Renal pelvis (tissue), 4 donors: ENCODE results near the gene HPCAL4. TPM values are rescaled to one million over a fixed set of nuclear protein-coding genes. Genes with fewer than 3 reads are reported as not detected.

Experiments used
- DNase-seq: peaks from one replicate; pipeline ENCODE4 v3.0.0-alpha.2; 2013
- polyA plus RNA-seq, 3 donors: library from polyadenylated mRNA; unstranded; fragments of 120-200 nt; gene quantifications; one replicate each; pipeline ENCODE4 v1.2.1, GENCODE V29; 2013; ENCODE audit not compliant: insufficient read length in 3 of 3

Gene HPCAL4
- polyA plus RNA-seq, 3 donors = 0.30 to 0.62 (median 0.40) TPM

DNA sequence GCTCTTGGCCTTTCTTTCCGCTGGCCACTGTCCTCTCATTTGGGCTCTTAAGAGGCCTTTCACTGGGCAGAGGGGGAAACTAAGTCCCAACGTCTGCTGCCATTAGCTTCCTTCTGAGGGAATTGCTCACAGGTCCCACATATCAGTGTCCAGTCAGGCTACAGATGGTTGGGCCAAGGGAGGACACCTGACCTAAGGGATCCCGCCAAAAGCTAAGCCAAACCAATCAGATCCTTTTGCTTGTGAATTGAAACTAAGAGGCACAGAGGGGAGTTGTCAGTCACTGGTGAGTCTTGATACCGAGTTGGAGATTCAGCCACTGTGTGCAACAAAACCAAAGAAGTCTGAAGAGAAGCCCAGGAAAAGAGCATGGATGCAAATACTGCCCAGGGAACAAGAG, 13.6 kb downstream of the HPCAL4 start:
- DNase-seq = no peak

DNA sequence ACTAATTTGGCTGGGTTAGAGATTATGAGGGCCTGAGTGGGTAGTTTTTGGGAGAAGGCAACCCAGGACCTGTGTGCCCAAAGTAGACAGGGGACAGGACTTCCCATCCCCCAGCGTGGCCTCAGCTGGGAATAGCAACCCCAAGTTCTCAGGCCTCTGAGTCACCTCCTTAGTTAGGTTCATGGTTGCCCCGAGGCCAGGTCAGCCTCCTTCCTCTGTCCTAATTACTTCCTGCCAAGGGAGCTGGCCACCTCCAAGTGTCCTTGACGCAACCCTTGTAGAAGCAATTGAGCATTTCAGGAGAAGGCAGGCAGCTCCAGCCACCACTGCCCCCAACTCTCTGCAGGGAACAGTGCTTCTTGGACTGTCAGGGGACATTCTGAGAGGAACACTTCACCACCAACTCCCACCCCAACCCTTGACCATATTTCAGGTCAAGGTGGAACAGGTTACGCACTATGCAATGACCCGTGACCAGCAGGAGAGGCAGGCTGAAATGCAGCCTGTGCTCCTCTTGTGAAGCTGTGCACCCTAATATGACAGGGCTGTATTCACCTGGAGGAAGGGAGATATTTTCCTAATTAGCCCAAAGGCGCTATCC, 14.2 kb downstream of the HPCAL4 start:
- no peak for DNase-seq

DNA sequence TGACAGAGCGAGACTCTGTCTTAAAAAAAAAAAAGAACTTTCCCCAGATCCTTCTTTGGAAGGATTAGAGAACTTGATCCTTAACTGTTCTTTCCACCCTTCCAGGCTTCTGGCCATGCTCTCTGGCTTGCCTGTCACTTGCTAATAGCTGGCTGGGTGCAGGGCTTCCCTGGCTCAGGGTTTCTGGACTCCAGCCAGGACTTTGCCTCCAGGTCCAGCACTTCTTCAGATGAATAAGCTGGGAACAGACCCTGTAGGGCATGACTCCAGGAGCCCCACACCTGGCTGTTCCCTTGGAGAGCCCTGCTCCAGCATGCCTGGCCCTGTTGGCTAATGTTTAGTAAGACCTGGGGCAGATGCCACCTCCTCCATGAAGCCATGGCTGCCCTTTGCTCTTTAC, 16.0 kb downstream of the HPCAL4 start:
- no peak for DNase-seq

DNA sequence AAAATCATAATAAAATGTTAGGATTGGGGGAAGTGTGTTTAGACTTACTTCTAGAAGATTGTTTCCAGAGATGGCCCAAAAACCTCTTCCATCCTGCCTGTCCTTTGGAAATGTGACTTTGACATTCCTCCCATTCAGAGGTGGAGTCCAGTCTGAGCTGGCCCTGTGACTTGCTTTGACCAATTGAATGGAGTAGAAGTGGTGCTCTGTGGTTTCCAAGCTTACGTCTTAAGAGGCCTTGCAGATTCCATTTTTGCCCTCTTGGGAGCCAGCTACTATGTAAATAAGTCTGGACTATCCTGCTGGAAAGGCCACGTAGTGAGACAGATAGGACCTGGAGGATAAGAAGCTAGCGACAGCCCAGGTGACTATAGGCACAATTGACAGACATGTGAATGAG, 18.0 kb downstream of the HPCAL4 start:
- DNase-seq = no peak

DNA sequence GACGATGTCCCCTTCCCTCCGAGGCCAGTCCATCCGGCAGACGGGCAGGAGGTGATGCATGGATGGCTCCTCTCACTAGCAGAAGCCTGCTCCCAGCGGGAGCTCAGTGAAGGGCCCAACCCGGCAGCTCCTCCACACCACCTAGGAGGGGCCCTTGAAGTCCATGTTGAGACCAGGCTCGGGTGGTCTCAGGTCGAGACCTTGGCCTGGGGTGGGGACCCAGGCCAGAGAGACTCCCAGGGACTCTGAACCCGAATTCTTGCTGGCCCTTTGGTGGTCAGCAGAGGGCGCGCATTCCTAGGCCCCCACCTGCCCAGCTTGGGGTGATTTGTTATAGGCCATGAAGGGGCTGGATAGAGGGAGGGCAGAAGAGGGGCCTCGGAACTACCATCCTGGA, 18.7 kb downstream of the HPCAL4 start:
- no peak for DNase-seq

DNA sequence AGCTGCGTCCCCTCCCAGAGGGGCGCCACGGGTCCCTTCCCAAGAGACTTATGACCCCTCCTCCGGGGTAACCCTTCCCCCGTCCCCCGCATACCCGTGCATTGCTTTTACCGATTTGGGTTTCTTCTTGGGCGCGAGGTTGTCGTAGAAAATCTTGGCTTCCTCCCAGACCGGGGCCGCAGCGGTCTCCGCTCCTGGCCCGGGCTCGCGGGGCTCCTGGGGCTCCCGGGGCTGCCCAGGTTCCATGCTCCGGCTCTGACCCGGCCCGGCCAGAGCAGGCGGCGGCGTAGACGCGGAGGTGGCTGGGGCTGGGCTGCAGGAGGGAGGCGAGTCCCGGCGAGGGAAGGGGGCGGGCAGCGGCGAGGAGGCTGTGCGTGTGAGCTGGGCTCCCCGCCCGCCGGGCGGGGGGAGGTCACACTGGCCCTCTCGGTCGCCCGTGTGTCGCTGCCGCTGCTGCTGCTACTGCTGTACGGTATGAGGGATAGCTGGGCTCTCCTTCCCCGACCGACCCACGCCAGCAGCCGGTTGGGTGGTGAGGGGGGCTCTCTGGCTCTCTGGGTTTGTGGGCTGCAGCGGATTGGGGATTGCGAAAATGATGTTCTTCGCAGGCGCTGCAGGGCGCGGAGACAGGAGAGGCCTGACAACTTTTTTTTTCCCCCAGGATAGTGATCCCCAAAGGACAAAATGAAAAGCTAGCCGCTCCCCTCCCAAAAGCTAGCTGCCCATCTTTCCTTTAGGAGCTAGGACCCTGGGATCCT, 19.3 kb downstream of the HPCAL4 start, which contains the start of gene NT5C1A:
Gene NT5C1A (minus strand): TSS at position 315 of the 758 bp plus-strand sequence. CDS start 69 bp downstream, at position 246.
- DNase-seq = no peak

DNA sequence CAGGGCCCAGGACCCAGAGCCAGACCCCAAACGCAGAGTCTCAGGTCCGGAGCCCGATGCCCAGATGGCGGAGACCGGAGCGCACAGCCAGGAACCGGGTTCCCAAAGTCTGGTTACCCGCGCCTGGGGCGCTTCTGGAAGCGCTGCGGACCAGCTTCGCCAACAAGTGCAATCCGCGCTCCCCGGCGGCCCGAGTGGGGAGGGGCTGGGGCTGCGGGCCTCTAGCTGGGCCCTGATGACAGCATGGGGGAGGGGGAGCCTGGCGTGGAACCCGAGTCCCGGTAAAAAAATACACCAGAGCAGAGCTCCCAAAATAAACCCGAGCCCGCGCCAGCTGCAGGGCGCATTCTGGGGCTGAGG, 19.8 kb downstream of the HPCAL4 start:
- DNase-seq = no peak

DNA sequence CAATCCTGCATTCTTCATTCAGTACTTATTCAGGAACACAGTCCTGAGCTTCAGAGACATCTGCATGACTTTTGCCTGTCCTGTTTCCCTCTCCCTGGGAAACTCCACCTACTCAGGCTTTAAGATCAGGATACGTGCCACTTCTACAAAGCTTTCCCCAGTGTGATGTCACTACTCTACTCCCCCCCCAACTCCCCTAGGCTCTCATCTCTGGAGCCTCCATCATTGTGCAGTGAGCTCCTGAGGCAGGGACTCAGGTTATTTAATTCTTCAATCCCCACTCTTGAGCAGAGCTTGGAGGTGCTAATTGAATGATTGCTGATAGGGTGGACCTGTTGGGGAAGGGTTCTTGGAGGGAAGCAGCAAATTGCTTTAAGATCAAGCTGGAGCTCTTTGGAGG, 20.5 kb downstream of the HPCAL4 start:
- no peak for DNase-seq

DNA sequence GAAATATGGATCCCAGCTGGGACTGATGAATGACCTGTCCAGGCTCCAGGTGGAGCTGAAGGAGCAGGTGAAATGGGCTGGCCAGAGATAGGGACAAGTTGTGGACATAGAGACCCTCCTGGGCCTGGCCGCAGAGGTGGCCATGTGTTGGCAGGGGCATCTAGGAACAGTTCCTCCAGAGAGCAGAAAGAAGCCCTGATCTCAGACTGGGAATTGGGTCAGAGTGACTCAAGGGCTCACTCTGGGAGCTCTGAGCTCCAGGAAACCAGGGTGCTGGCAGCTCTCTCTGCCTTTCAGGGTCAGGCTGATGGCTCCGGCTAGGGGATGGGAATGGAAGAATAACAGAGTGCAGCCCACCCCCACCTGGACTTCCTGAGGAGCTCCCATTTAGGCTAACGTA, 22.3 kb downstream of the HPCAL4 start:
- DNase-seq = no peak

DNA sequence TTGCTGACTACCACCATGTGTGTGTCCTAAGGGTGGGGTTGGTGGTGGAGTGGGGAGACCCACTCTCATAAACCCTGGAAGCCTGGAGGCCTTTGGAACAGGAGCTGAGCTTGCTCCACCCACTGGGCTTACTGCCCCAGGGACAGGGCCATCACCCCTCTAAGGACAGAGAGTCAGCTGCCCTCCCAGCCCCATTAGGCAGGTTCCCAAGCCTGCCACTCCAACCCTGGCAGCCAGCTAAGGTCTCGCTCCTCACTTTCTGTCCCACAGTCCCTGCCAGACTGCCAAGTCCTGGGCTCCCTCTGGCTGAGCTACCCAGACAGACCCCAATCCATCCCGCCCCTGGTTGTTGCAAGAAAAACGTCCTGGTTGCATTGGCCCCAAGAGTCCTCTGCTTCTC, 23.1 kb downstream of the HPCAL4 start:
- no peak for DNase-seq

DNA sequence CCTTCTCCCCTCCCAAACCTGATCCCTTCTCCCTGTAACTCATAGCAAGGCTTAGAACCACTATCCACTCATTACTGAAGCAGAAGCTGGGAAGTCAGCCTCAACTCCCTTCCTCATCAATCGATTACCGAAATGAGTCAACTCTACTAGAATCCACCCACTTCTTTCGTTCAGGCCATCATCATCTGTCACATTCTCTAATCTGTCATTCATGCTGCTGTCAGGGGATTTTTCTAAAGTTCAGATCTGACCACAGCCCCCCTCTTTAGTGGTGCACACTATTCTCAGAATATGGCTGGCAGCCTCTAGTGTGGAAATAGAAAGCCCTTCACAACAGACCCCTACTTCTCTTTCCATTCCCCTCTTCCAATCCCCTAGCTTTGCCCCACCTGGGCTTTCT, 24.5 kb downstream of the HPCAL4 start:
- DNase-seq = no peak

DNA sequence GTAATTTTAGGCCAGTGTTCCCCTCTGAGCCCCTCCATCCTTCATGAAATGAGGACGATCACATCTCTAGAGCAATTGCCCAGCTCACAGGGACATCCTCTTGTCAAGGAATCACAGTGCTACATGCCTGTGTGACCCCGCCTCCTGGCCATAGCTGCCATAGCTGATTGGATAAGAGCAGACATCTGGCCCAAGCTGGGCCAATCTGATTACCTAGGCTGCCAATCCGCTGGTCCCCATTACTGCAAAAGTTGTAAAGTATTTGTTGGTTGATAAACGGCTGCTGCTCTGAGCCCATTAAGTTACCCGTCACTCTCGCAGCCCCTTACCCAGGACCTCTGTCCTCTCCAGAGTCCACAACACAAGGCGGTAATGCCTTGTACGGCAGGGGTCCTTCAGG, 27.7 kb downstream of the HPCAL4 start:
- no peak for DNase-seq

DNA sequence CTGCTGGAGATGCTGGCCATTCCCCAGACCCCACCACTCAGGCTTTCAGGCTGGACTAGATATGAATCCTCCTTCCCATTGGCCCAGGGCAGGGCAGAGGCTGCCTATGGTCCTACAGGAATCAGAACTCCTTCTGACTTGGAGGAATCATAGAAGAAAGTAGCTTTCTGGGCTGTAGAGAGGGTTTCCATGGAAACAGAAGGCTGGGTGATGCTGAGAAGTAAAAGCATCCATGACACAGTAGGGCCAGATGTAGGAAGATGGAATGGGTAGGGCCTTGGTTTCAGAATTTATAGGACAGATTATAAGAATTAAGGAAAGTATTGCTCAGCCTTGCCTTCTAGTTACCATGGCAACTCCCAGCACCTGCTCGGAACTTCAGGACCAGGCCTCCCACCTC, 28.4 kb downstream of the HPCAL4 start:
- DNase-seq = no peak

DNA sequence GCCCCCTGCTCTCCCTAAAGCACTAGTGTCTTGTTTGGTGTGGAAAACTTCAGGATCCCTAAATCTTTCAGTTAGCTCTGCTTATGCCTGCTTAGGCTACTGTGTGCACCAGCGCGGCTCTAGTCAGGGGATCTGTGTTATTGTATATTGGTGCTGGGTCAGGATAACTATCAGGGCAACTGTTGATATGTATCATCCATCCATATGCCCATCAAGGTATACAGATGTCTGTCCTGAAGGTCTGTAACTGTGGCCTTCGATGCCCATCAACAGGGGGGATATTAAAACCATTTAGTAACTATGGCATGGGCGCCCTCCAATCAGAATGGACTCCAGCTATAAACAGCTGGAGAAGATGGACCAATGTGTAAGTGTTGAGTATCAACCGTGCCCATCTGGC, 31.7 kb downstream of the HPCAL4 start:
- DNase-seq = no peak

DNA sequence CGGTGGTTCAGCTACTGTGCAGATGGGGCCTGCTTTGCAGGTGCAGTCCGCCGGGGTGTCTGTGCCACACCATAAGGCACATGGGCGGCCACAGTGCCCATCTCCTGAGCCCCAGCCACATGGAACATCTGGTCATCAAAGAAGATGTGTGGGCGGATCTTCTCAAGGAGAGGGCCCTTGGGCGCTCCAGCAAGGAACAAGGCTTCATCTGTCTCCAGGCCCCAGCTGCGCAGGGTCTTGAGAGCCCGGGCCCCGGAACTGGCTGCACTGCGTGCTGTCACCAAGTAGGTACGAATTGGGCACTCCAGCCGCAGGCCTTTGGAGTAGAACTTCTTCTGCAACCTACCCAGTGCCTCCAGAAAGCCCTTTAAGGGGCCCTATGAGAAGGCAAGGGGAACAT, 32.1 kb downstream of the HPCAL4 start:
- no peak for DNase-seq

DNA sequence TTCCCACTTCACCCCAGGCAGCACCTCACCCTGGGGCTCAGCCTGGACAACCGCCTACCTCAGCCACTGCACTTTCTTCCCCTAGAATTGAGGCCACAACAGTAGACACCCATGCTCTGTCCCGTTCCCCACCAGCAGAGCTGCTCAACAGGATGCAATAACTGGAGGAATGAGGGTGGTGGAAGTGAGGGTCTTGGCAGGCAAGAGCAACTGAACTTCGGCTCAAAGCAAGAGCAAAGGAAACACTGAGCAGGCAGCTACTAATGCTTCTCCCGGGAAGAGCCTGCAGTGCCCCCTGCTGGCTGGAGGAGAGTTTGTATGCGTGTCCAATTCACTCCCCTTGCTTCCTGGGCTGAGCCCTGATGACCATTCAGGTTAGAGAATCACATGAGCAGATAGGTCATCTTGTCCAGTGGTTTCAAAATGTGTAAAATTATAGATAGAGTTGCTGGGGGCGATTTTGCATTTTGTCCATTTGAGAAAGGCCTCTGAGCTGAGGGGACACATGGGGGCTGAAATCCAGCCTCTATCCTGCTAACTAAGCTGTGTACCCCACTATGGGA, 33.2 kb downstream of the HPCAL4 start:
- peak; percentile 69 for DNase-seq

DNA sequence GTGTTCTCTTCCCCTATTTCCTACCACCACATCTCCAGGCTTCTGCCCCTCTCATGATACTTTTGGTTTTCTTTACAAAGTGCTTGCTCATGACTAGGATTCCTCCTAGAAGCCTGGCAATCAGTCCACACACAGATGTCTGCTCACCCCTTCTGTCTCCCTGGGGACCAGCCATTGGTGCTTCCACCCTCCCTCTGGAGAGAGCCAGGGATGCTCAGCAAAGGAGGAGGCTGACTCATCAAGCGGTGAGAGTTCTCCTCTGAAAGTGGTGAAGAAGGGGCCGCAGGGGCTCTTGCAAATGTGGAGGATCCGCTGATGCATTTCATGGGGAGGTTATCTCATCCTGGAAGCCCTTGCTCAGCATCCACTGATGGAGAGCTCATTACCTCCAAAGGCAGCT, 33.8 kb downstream of the HPCAL4 start:
- no peak for DNase-seq

DNA sequence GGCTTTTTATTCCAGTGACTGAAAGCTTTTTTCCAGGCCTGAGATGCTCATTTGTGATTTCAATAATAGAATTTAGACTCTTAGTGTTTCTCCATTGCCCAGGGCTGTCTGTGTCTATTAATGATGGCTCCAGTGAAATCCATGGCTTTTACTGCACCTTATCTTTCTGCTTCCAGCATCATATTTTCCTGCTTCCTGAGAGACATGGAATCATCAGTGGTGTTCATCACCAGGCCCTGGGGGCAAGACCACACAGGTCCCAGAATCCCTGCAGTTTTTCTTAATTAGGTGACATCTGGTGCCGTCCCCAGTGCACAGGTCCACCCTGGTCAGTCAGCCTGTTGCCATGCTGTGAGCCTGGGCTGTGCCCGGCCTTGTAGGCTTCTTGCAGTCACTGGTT, 34.8 kb downstream of the HPCAL4 start:
- no peak for DNase-seq

DNA sequence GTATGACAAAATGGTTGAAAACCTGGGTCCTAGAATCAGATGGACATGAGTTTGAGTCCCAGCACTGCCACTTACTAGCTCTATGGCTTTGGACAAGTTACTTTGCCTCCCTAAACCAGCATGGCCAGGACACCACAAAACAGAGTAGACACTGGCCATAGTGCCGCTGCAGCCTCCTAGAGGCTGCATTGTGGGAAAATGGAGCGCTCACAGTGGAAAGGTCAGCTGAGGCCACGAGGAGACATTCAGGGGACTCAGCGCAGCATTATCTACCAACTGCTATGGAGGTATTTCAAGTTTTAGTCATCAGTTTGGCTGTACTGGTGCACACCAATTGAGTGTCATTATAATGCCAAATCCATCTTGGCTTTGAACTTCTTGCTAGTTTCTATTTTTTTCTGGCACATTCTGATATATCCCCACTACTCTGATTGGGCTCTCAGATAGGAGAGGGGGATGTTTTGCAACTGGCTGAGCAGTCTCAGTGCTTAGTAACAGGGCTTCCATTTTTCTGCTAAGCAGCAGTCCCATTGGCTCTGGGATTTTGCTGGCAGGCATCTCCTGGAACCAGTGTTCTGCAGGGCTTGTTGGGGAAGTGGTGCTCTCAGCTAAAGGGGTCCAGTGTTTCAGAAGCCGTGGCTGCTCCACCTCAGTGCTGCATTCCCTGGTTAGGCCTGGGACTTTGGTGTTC, 35.5 kb downstream of the HPCAL4 start:
- DNase-seq = no peak

DNA sequence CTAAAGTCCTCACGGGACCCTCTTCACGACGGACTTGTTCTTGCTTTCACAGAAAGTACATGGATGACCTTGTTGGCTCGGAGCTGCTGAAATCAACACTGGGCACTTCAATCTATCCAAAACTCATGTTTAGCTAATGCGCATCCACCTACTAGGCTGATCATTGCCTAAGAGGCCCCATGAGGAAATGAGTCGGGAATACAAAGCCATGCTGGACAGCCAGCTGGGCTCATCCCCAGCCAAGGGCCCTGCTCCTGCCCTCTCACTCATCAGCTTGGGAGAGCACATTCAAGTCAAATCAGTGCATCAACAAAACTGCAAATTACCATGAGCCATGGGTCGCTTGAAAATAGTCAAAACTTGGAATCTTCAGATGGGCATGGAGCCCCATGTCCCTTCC, 36.9 kb downstream of the HPCAL4 start:
- no peak for DNase-seq

DNA sequence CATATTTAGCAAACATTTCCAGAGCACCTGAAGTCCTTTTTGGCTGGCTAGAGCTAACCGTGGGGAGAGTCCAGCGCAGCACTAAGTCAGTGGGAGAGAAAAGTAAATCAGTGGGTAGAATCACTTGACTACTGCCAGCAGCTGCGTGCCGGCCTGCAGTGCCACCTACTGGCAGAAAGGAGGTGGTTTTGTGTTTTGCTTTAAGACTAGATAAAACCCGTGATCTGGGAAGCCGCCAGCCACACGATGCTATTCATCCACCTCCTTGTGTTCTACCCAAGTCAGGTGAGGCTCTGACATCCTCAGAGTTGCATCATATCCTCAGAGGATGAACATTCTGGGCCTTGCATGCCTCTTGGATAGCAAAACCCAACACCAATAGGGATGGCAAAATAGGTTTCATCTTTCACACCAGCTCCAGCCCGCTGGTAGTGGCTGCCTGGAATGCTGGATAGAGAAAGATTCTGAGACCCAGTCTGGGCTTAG, 37.6 kb downstream of the HPCAL4 start:
- peak; percentile 69 for DNase-seq

DNA sequence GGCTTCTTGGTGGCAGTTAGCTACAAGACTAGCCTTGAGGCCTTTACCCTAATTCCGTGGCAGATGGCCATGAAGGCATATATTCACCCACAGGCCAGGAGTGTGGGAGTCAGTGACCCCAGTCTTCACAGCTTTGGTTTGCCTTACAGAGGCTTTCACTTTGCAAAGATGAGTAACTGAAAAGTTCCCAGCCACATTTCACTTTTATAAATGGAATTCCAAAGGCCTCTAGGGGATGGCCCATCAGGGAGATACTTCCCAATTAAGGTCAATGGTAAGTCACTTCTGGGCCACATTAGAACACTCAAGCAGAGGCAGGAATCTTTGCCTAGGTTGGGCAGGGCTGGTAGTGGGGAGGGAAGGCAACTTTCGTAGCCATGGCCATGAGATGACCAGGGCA, 38.7 kb downstream of the HPCAL4 start:
- DNase-seq = no peak

DNA sequence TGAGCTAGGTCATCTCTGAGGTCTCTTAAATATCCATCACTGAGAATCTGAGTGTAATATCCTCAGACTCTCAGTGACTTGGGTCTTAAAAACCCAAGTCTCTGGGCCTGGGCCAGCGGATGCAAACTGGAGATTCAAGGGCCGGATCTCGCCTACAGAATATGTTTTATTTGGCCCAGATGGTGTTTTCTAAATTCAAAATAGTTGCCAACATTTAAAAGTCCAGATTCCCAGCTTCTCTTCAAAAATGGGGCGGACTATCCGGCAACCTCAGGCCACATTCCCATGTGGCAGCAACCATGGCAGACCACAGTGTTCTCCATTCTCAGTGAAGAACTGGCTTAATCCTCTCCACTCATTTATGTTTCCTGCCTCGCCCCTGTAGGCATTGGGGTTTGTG, 39.1 kb downstream of the HPCAL4 start:
- DNase-seq = no peak
